Thyroid gland (tissue), 4 donors: ENCODE measurements around the gene AQP12B.

Experiments used
- CTCF ChIP-seq, 6 experiments: fragments of 200-600 bp in 3 of 6; fragments of 450-650 bp in 3 of 6; sonication (generic) in 3 of 6; IDR thresholded peaks; one replicate each; pipeline ENCODE4 v1.5.1; 2016 to 2019; ENCODE audit warnings: antibody characterized with exemption in 6 of 6, mild to moderate bottlenecking in 2 of 6, inconsistent platforms in 1 of 6, moderate library complexity in 1 of 6
- POLR2A ChIP-seq, 2 donors: fragments of 450-650 bp; IDR thresholded peaks; one replicate each; pipeline ENCODE4 v1.6.1; 2017; ENCODE audit warnings: antibody characterized with exemption in 2 of 2, mild to moderate bottlenecking in 2 of 2, moderate library complexity in 1 of 2

GRCh38 chr2:240642806-240643092 is 39.9 kb downstream of the AQP12B start:
- no peak for TF ChIP-seq CTCF (IDR thresholded peaks at IDR 0.05)
- TF ChIP-seq POLR2A (IDR thresholded peaks at IDR 0.05), result no peak
